ENCODE measurements around the gene ADAM10. TPM values are rescaled to one million over a fixed set of nuclear protein-coding genes. Genes with fewer than 3 reads are reported as not detected.
"Not testable (repeated sequence)": the region's sequence is repeated elsewhere in the genome, so short reads cannot be mapped to it uniquely, and the experiment has no call there.

The ADAM10 gene
- total RNA-seq, 1 donor from 2014 or later = 85.9 TPM

DNA sequence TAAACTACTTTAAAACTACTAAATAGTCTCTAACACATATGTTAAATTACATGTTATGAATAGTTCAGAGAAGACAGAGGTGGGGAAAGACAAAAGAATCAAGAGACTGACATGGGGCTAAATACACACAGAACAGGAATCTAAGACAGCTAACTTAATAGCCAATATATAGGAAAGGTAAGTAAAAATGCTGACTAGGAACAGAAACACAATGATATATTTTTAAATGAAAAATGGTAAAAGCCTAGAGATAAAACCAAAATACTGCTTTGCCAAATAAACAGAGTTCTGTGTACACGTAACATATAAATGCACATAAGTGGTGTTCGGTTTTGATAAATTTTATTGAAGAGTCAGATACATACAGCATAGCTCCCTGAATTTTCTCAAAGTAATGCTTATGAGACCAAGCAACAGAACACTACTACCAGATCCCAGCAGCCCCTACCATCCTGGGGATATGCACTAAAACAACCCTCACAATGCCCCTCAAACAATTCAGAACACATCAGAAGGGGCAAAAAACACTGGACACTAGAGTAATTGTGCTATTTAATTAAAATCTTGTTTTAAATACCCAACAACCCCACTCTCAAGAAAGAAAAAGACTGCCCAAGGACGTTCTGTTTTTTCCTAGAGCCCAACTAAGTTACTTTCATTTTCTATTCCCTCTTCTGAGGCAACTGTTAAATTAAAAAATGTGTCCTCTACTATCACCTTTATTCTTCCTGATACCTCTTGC is 121.1 kb downstream of the ADAM10 start:
- no peak for DNase-seq (ENCODE audit: low spot score)
- intact Hi-C loops (cut with DNase I) = no loop called here

DNA sequence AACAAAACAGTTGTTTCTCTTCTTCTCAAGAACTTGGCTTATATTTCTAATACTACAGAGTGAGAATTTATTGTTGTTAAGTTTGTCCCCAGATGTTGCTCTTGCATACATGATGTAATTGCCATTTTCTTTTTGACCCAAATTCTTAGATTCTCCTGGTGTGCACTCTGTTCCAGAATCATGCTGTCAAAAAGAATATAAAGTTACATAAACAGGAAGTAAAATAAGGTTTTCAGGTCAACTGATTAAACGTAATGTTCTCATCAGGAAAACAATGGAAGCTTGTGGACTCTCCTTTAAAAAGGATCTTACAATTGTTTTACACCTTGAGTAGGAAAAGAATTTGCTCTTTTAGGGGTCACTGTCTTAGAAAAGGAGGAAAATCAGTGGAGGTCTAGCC is 121.8 kb downstream of the ADAM10 start:
- intact Hi-C loops (cut with DNase I) = no loop called here
- no peak for DNase-seq (ENCODE audit: low spot score)

DNA sequence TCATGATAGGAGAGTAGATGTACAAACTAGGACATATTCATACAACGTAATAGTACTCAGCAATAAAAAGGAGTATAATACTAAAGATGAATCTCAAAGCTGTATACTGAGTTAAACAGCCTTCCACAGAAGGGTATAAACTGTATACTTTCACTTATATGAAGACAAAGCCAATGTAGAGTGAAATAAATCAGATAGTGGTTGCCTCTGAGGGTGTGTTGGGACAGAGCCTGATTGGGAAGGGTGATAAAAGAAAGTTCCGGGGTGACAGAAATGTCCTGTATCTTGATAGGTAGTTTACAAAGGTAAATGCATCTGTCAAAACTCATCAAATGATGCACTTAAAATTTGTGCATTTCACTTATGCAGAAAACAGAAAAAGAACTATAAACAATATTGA is 122.5 kb downstream of the ADAM10 start:
- intact Hi-C loops (cut with DNase I) = no loop called here

GRCh38 chr15:58626378-58626777 is 123.1 kb downstream of the ADAM10 start:
- no peak for DNase-seq (ENCODE audit: low spot score)
- intact Hi-C loops (cut with DNase I) = no loop called here

More for the DNA sequence above, 122.5 kb downstream of the ADAM10 start:
- DNase-seq (ENCODE audit: low spot score) = no peak

DNA sequence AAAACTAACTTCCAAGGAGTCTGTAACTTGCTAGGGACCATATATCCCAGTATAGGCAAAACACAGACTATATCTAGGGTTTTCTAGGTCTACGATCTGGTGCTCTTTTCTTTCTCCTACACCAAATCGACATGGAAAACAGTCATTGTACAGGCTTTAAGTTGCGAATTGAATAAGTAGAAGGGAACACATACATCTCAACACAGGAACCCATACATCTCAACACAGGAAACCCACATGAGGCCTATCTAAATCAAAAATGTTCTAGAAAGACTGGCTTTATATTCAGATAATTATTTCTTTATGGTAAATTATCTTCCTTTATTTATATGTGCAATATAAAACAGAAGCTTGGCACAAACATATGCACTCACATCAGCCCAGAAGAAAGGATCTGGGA is 126.6 kb downstream of the ADAM10 start:
- DNase-seq (ENCODE audit: low spot score) = no peak
- intact Hi-C loops (cut with DNase I) = no loop called here

DNA sequence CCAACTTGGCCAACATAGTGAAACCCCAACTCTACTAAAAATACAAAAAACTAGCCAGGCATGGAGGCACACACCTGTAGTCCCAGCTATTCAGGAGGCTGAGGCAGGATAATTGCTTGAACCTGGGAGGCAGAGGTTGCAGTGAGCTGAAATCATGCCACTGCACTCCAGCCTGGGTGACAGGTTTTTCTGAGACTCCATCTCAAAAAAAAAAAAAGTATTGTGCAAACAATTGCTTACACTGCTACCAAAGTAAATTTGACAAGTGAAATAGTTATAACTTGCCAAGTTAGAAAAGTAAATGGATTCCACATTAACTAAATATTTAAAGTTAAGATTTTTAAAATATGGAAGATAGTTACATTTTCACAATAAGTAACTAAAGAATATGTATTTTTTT is 129.2 kb downstream of the ADAM10 start:
- DNase-seq (ENCODE audit: low spot score); intact Hi-C loops (cut with DNase I): not testable (repeated sequence)

- DNase-seq (ENCODE audit: low spot score) = no peak
- intact Hi-C loops (cut with DNase I) = no loop called here
These were observed 133.3 kb downstream of the ADAM10 start for GRCh38 chr15:58616171-58616570.

GRCh38 chr15:58611731-58612676 is 137.5 kb downstream of the ADAM10 start:
- intact Hi-C loops (cut with DNase I) = no loop called here
- no peak for DNase-seq (ENCODE audit: low spot score)

DNA sequence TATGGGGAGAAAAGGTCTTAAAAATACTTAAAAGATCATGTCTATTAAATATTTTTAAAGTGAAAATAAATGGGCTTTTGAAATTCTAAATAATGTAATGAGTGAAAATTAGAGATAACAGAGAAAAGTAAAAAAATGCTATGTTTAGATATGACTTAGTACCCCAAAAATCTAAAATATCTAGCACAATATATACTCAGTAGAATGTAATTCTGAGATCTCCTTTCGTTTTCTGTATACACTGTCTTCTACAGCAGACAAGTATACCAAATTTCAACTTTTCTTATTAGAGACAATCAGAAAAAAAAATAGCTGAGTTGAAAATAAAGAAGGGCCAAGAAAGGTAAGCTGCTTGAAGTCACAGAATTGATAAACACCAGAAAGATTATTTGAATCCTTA is 140.8 kb downstream of the ADAM10 start:
- intact Hi-C loops (cut with DNase I) = no loop called here
- no peak for DNase-seq (ENCODE audit: low spot score)

DNA sequence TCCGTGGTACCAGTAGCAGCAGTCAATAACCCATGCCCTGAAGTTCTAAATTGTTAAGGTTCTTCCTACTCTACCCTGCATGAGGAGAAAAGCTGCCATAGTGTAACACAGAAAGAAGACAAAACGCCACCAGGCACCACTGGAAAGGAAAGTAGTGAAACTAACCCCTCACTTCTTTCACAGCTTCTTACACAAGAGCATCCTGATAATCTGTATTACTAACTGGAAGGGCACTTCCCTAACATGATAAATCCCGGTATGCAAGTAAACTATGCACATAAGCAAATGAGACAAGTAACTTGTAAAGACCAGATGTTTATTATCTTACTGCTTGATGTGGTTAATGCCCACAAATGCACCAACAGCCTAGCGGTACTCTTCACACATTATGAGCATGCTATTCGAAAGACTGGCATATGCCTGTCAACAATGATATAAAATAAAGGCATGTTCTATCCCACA is 141.3 kb downstream of the ADAM10 start:
- DNase-seq (ENCODE audit: low spot score) = no peak
- intact Hi-C loops (cut with DNase I) = no loop called here

DNA sequence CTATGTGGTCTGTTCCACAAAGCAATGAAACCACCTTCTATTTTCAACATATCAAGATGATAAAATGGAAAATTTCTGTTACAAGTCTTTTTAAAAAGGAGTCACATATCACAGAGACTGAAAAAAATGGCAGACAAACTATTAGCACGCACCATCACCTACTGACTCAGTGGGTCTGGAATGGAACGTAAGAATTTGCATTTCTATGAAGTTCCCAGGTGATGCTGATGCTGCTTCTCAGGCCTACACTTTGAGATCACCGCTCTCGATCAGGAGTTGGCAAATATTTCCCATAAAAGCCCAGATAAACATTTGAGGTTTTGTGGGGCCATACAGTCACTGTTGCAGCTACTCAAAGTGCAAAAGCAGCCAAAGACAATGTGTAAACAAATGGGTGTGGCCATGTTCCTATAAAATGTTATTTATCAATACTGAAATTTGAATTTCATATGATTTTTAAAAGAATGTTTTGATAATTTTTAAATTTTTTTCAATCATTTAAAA is 142.9 kb downstream of the ADAM10 start:
- intact Hi-C loops (cut with DNase I) = no loop called here
- no peak for DNase-seq (ENCODE audit: low spot score)

DNA sequence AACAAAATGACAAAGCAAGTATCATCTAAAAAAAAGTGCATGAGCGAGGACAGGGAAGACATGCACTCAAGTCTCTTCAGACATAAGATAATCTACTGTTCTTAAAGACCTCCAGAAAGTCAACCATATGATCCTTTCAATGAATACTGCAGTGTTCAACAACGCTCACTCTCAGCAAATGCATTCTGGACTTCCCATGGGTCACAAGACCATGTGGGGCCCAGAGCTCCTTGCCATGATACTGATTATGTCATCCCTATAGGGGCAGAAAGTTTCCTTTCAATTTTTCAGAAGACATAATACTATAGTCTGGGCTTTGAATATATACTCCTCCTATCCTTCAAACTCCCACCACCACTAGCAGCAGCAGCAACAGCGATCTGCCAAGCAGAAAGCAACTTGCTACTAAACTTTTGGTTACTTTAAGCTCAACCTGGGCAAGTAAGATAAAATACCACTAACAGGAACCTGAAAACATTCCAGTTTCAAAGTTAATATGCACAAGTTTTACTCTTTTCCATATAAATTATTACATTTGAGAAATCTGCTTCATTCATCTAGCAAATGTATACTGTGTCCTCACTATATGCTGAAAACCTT is 143.5 kb downstream of the ADAM10 start:
- intact Hi-C loops (cut with DNase I) = no loop called here
- DNase-seq (ENCODE audit: low spot score) = no peak

GRCh38 chr15:58604455-58604923 is 145.0 kb downstream of the ADAM10 start:
- DNase-seq (ENCODE audit: low spot score) = no peak
- intact Hi-C loops (cut with DNase I) = no loop called here

GRCh38 chr15:58603927-58604326 is 145.6 kb downstream of the ADAM10 start:
- DNase-seq (ENCODE audit: low spot score) = not testable (repeated sequence)

GRCh38 chr15:58602823-58603222 is 146.7 kb downstream of the ADAM10 start:
- no peak for DNase-seq (ENCODE audit: low spot score)
- intact Hi-C loops (cut with DNase I) = no loop called here

More at GRCh38 chr15:58603927-58604326, 145.6 kb downstream of the ADAM10 start:
- intact Hi-C loops (cut with DNase I) = not testable (repeated sequence)

DNA sequence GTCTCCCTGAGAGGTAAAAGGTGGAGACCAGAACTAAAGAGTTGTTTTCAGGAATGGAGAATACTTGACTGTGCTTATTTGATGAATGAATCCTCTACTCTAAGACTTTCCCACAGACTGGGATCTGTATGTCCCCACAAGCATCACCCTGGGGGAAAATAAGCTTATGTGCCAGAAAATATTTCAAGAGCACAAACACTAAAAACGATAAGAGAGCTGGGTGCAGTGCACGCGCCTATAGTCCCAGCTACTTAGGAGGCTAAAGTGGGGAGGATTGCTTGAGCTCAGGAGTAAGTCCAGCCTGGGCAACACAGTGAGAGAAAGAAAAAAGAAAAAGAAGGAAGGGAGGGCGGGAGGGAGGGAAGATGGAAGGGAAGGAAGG is 150.7 kb downstream of the ADAM10 start:
- DNase-seq (ENCODE audit: low spot score) = no peak
- intact Hi-C loops (cut with DNase I) = no loop called here

GRCh38 chr15:58597943-58598828 is 151.3 kb downstream of the ADAM10 start:
- no peak for DNase-seq (ENCODE audit: low spot score)
- intact Hi-C loops (cut with DNase I) = no loop called here

DNA sequence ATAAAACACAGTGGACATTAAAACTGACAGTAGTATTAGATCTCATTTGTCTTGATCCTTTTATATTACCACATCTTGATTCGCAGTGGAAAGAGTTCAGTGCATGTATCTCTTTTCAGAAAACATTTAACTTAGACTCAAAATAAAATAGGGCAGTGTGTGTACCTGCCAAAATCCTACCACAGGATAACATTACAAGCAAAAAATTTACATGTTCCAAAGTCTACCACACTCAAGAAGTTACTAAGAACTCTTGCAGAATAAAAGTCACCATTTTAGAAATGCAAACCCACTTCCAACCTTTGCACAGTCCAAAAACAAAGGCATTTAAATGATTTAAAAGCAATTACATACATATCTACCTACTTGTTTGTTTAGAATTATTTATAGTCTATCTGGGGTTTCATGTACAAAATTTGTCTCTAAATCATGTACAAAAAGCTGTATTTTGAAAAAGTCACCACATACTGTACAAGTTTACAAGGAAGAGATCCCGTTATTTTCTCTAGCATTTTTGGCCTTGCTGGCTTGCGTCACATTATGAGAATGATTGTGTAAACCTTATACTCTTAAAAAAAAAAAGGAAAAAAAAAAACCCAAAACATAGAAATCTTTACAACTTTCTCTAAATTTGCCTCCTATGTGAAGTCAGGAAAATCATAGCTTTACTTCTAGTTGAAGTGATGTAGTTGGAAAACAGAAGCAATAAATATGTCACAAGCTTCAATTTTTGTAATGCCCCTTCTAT is 153.8 kb downstream of the ADAM10 start:
- no peak for DNase-seq (ENCODE audit: low spot score)
- intact Hi-C loops (cut with DNase I) = no loop called here
